Stimulated activated CD8-positive, alpha-beta memory T cell treated with anti-CD3 and anti-CD28 coated beads, Interleukin-4, amount 100 ng/mL, for 48 hours (primary cell): Measurements from ENCODE around the gene TNIK.
"Not testable (repeated sequence)": the region's sequence is repeated elsewhere in the genome, so short reads cannot be mapped to it uniquely, and the experiment has no call there.

Experiments used
- DNase-seq: peaks from one replicate; pipeline ENCODE4 v3.0.0-alpha.2; 2020

Gene TNIK

DNA sequence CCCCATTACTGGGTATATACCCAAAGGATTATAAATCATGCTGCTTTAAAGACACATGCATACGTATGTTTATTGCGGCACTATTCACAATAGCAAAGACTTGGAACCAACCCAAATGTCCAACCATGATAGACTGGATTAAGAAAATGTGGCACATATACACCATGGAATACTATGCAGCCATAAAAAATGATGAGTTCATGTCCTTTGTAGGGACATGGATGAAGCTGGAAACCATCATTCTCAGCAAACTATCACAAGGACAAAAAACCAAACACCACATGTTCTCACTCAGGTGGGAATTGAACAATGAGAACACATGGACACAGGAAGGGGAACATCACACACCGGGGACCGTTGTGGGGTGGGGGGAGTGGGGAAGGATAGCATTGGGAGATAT is 155.7 kb downstream of the TNIK start:
- not testable (repeated sequence) for DNase-seq

DNA sequence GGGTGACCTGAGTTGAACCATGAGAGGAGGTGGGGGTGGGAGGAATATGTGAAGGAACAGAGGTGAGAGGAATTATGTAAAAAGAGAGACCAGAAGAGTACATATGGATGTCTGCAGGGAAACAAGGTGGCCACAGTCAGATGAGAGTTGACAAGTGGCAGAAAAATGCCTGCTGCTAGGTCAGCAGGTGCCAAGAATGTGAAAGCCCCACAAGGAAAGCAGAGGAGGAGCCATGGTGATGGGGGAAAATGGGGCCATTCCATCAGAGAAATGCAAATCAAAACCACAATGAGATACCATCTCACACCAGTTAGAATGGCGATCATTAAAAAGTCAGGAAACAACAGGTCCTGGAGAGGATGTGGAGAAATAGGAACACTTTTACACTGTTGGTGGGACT is 156.2 kb downstream of the TNIK start:
- DNase-seq = not testable (repeated sequence)

DNA sequence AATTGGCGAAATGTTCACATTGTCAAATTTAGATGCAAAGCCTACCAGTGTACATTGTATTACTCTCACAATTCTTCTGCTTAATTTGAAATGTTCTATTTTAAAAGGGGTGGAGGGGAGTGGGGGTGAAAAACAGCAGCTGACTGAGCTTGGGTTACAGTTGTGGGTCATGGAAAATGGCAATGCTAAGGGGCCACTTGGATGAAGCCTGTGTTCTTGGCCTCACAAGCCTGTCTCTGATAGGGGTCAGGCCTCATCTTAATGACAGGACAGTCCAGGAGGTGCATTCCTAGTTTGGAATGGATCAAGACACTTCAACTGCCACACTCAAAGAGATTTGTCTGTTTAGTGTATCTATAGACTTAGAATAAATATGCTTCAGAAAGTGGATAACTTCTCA is 158.2 kb downstream of the TNIK start:
- DNase-seq = no peak

DNA sequence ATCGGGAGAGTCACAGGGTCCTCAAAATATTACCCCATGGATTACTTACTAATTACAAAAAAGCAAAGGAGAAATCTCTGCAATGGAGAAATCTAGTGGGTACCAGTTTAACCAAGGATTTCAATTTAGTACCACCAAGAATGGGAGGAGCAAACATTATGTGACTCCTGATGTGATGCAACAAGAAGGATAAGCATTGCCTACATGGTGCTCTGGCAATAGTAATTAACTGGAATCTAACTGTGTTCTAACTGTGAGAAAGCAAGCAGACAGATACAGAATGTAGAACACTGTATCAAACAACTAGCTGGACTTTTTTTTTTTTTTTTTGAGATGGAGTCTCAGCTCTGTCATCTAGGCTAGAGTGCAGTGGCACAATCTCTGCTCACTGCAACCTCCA is 159.2 kb downstream of the TNIK start:
- DNase-seq = no peak

DNA sequence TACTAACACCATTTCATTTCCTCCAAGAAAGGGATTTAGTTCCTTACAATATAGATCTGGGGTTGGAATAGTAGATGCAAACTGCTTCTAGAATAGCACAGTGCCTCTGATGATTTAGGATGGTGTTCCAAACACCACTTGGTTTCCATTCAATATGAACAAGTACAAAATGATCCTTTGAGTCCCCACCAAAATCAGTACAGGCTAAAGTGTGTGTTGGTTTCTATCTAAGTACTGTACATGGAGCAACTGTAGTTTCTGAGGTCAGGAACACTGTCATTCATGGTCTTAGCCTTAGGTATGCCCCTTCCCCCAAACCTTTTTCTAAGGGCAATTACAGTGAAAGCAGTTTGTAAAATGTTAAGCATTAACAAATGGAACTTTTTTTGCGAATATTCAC is 162.3 kb downstream of the TNIK start:
- no peak for DNase-seq

DNA sequence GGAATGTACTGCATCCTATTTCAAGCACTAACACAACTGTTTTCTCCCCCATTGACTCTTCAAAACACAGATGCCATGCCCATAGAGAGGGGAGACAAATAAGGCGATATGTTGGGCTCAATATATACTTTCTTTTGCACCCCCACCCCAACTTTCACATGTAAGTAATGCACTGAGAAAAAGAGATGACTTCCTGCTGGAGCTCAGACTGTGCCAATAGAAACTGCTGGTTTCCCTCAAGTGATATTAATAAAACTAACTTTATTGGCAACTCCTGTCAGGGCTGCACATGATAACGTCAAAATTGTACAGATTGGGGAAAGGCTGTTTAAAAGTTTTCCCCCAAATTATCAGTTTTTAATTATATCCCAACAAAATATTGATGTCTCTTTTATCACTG is 163.0 kb downstream of the TNIK start:
- no peak for DNase-seq

DNA sequence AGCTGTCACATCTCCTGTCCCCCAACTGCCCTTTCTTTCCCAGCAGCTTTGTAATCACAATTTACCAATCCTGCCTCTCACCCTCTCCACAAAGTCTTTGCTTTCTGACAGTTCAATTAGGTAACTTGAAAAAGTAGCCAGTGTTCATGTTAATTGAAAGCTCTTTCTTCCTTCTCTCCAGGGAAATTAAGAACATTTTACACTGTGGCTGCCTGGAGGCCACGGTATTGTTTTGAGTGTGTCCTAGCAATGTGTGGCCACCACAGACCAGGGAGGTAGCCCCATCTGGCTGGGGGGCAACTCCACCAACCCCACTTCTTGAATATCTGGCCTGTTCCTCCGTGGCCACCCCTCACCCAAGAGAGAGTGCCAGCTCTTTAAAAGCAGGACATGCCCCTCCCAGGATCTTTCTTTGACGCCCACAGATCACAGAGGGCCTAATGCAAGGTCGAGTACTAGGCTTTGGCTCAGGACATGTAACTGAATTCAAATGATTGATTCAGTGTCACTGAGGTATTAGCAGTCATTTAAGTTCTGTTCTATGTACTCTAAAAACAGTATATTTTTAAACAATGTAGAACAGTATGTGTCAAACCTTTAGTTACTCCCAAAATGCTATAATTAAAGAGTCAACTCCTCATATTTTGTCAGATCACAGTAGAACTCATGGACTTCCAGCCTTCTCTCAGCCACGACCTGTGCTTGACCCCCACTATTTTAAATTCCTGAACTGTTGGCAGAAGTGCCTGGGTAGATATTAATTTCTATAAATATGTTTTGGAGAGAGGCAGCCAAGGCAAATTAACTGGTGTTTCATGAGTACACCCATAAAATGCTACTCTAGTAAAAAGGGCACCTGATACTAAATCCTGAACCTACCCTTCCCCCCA is 164.5 kb downstream of the TNIK start:
- DNase-seq = no peak

DNA sequence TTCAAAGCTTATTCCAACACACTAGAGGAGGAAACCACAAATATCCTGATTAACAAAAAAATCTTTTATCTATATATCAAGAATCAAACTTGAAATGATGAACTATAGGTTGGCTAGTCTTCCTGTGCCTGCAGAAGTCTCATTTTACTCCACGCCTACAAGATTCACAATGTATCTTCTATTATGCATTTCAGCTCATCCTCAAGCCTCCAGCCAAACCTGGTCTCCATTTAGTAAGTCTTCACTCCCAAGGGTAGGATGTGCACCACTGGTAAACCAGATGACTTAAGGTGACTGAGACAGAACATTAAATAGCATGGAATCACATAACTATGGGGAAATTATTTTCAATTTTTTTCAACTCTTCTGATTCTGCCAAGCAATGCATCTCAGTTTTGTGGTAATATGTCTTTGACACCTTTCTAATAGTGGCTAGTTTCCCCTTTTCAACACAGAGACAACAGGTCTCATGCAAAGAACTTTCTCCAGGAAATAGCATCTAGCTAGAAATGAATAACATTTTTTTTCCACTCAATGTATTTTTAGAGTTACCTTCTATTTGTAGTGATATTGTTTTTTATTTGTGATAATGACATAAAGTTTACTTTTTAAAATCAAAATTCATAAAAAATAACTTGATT is 166.9 kb downstream of the TNIK start:
- no peak for DNase-seq

DNA sequence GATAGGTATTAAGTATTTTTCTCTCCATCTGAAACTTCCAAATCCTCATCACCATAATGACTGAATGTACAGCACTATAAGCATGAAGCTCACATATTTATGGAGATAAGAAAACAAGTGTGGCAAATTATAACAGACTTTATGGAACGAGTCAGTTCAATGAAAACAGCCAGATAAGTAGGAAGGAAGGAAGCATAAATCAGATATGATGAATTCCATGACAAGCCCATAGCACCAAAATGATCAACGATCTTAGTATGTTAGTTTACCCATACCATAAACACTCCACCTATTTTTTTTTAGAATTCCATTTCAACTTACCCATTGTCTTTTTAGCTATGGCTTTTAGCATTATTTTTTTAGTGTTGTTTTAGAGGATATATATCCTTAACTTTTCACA is 169.5 kb downstream of the TNIK start:
- no peak for DNase-seq

DNA sequence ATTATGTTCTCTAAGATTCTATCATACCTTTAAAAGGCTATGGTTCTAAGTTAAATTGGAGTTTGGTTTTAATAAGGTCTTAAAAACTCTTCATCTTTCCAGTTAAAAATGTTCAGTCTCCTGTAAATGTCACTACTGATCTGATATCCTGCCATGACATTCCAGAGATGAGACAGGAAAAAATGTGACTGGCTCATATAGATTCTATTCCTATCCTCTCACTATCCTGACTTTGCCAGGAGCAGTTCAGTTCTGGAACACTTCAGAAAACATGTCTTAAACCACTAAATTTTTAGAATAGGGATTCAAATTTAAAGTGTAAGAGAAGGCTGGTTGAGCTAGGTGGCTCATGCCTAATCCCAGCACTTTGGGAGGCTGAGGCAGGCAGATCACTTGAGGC is 170.9 kb downstream of the TNIK start:
- DNase-seq = no peak

DNA sequence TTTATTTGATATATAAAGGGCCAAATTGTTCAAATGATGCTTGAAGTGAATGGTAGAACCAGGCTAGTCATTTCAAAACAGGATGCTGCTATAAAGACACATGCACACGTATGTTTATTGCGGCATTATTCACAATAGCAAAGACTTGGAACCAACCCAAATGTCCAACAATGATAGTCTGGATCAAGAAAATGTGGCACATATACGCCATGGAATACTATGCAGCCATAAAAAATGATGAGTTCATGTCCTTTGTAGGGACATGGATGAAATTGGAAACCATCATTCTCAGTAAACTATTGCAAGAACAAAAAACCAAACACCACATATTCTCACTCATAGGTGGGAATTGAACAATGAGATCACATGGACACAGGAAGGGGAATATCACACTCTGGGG is 172.4 kb downstream of the TNIK start:
- DNase-seq = not testable (repeated sequence)

DNA sequence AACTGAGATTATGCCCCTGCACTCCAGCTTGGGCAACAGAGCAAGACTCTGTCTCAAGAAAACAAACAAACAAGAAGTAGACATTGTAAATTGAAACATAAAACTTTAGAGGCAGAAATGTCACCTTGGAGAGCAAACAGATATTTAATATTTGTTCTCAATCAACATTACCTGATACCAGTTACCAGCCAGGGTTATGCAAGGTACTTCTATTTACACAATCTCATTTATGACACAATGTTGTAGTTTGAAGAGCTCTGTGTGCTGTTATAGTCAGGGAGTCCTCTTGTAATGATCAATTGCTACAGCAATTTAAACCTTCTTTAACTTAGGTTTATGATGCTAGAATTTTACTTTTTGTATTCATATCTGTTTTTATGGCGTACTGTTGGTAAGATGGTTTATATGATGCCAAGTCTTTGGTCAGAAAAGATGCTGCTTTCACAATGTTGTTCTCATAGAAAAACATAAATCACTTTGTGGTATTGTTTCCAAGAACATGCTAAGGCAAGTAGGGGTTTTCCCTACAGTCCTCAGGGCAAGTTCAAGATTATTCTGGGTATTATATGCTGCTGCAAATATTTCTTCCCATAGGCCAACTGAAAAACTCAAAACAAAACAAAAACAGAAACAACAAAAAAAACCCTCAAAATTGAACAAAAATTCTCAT is 173.5 kb downstream of the TNIK start:
- DNase-seq = no peak

DNA sequence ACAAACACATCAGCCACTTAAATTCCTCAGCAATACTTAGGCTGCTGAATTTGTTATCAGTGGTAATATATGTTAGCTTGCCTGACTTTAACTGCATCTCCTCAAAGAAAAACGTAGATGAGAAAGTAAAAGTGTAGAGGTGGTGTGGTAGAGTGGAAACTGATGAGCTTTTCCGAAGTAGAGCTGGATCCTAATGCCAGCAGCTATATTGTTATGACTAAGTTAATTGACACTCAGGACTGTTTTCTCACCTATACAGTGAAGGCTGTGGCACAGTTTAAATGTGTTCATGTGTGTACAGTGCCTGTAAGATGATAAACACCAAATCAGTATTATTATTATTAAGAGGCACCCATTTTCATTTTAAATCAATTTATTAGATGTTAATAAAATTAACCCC is 174.9 kb downstream of the TNIK start:
- no peak for DNase-seq

DNA sequence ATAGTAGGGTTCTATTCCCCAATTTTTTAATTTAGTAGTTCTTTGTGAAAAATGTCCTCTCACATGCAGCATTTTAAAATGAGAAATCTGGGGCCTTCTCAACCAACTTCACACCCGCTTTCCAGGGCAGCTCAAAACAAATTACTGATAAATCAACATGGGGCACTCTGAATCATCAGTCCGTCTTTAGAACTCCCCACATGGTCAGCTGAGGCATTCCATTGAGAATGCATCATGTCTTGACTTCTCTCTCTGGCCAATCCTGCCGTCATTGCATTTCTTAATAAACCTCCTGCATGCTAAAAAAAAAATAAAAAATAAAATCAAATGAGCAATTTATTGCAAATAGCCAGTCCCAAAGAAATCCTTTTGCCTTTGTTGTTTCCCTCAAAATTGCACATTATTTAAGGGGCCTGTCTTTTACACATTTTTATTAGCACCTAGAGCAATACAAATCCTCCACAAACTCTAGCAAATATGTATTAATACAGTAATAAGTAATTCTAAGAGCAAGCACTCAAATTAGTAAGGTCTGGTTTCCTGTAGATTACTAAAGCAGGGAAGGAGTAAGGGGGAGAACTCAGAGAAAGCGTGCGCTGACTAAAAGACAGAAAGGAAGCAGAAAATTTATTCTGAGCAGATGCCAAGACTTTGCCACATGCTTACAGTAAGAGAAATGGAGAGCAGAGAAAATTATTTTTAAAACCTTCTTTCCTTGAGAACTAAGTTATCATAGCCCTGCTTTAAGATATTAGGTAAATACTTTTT is 175.7 kb downstream of the TNIK start:
- DNase-seq = no peak

DNA sequence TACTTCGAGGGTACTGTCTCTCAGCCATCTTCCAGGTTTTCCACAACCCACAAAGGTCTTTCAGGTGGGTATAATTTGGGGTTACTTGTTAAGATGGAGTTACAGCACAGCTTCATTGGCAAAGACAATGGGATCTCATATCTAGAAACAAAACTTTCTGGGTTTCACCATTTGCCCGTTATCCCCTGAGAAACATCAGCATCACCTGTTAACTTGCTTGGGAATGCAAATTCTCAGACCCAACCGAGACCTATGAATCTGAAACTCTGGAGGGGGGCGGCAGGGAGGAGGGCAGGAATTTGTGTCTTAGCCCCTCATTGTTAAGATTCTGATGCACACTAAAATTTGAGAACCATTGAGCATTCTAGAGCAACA is 176.4 kb downstream of the TNIK start:
- DNase-seq = no peak

DNA sequence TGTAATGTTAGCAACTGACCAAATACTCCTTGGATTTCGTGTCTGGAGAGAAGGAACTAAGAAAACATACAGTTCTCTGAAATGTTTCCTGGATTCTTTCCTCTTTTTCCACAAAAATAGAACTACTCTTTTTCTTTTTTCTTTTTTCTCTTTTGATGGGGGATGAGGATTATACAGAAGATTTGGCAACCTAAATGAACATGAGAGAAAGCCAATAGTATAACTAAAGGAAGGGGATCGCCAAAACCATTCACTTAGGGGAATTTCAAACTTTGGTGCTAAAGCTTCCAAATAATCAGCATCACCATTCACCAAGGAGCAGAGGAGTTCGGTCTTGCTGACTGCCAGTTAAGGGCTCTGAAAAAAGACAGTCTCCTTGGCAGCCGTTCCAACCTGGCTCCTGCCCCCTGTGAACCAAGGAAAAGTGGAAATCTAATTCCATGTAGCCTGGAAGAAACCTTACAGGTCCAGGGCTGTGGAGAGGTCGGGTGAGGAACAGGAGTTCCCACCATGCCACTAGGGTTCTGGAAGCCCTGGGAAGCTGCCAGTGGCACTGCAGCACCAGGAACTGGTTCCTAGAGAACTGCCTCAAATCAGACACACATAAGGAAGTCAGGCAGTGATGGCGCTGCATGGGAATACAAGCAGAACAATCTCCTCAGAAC is 176.9 kb downstream of the TNIK start:
- no peak for DNase-seq

DNA sequence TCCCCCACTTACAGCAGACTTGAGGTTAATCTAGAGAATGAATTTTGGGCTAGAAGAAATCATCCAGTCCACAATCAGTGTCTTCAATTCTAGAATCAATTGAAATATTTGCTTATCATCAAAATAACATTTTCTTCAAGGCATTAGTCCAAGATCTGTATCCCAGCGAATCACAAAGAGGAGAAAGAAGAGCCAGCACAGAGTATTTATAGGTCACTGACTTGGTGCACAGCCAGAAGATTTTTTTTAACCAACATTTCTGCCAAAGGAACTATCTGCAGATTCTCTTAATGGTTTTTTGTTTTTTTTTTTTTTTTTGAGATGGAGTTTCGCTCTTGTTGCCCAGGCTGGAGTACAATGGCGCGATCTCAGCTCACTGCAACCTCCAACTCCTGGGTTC is 178.2 kb downstream of the TNIK start:
- DNase-seq = no peak

DNA sequence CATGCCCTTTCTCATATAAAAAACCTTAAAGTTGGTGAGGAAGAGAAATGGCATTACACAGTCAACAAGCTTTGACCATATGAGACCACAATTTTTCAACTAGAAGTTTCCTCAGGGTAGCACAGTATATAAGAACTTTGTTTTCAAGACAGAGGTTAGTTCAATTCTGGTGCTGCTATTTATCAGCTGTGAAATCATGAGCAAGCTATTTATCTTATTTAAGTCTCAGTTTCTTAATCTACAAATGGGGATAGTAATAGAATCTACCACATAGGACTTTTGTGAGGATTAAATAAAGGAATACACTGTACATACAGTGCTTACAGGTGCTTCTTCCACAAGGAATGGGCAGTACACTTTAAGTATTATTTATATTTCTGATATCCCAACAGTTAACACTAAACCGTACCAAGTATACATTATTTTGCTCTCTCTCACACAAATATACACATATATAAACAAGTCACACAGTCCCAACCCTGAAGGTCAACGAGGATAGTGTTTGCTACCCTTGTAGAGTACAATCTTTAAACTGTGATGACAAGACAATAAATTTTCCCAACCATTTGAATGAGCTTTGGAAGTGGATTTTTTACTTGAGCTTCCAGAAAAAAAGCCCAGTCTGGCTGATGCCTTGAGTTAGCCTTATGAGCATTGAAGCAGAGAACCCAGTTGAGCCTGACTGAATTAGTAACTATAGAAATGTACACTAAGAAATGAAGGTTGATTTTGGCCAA is 178.8 kb downstream of the TNIK start:
- DNase-seq = no peak

DNA sequence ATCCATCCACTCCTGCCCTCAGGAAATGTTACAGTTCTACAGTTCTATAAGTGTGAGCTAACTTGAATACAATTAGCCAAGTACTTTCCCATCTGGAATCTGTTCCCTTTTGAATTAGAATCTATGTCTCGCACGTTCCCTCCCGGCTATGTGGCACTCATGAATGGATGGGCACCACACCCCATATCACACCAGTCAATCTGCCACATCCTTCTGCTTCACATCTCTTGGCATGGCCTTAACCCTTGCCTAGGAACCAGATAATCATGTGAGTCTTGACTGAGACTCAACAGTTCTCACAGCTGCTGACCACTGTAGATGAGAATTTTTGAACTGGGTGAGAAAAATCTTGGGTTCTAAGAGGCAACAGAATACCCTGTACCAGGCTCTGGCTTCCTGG is 180.2 kb downstream of the TNIK start:
- no peak for DNase-seq

DNA sequence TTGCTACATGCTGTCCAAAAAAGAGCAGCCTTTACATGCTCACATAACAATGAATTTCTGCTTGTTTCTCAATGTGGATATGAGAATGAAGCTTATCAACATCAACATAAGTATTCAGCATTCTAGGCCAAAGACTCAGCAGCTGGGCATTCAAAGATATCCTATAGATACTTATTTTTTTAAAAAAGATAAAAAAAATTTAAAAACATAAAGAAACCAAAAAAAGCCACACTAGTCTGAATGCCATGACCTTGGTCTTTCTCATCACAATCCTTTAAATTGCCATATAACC is 182.0 kb downstream of the TNIK start:
- DNase-seq = no peak

DNA sequence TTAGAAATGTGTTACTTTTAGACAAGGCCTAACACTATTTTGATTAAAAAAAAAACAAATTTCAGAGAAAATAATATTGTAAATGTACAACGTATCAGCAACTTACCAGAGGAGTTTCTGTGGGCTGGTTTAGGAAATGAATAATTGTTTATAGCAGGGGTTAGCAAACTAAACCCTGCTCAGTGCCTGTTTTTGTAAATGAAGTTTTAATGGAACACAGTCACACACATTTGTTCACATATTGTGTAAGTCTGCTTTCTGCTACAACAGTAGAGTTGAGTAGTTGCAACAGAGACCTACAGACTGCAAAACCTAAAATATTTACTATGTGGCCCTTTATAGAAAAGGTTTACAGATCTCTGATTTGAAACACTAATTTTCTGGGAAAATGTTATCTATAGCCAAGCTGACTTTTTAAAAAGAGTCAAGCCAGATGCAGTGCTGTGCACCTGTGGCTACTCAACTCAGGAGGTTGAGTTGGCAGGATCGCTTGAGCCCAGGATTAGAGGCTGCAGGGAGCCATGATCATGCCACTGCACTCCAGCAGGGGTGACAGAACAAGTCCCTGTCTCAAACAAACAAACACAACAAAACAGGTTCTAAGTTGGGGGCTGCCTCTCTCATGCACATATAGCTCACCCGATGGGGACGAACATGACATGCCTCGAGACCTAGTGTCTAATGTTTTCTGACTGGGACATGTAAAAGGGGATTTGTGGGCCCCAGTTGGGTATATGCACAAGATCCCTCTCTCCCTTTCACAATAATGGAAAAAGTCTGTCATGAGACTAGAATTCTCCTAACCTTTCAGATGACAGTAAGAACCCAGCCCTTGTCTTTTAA is 182.5 kb downstream of the TNIK start:
- no peak for DNase-seq
